ENCODE results near the gene TAS2R46.

TAS2R46 gene

DNA sequence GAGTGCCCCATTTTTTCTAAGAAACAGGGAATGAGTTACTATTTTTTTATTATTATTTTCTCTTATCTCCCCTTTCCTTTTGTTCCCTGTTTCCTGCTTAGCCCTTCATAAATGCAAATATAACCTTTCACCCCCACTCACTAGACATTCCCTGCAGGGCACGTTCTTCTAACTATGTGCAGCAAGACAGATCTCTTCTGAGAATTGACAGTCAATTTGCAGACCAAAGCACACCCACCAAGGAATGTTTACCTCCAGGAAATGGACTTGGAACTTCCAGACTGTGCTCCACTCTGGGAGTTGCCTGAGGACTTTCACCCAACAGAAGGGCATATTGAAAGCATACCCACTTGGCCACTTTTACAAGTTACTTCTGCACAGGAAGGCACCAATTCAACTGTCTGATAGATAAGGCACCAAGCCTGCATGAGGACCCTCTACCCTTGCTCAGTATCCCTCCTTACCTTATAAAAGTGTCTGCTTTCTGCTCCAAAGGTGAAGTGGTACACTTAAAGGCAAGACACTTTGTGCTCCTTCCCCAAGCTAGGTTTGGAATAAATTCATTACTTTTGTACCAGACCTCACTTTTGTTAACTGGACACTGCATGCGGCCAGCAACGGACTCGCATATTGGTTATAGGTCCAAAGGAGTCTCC is 46.2 kb downstream of the TAS2R46 start:
- TF ChIP-seq, protein P1, sequence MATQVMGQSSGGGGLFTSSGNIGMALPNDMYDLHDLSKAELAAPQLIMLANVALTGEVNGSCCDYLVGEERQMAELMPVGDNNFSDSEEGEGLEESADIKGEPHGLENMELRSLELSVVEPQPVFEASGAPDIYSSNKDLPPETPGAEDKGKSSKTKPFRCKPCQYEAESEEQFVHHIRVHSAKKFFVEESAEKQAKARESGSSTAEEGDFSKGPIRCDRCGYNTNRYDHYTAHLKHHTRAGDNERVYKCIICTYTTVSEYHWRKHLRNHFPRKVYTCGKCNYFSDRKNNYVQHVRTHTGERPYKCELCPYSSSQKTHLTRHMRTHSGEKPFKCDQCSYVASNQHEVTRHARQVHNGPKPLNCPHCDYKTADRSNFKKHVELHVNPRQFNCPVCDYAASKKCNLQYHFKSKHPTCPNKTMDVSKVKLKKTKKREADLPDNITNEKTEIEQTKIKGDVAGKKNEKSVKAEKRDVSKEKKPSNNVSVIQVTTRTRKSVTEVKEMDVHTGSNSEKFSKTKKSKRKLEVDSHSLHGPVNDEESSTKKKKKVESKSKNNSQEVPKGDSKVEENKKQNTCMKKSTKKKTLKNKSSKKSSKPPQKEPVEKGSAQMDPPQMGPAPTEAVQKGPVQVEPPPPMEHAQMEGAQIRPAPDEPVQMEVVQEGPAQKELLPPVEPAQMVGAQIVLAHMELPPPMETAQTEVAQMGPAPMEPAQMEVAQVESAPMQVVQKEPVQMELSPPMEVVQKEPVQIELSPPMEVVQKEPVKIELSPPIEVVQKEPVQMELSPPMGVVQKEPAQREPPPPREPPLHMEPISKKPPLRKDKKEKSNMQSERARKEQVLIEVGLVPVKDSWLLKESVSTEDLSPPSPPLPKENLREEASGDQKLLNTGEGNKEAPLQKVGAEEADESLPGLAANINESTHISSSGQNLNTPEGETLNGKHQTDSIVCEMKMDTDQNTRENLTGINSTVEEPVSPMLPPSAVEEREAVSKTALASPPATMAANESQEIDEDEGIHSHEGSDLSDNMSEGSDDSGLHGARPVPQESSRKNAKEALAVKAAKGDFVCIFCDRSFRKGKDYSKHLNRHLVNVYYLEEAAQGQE (IDR thresholded peaks at IDR 0.05; ENCODE audit: low read depth), result no peak
- no peak for TF ChIP-seq CREB1 (IDR thresholded peaks at IDR 0.05; ENCODE audit: low read depth)

DNA sequence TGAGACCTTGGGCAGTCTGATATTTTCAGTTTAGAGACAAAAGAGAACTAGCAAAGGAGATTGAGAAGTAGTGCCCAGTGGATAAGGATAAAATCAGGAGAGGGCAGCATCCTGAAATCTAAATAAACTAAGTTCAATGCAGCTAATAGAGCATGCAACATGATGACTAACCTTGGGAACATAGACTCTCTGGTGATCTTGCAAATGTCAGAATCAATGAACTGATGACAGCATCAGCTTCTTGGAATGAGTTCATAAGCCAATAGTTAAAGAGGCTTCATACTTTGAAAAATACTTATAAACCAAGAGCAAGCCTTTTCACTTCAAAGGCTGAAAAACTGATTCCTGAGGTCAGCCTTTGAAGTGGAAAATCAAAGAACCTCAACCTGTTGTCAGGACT is 47.9 kb downstream of the TAS2R46 start:
- no peak for TF ChIP-seq TCF12 (IDR thresholded peaks at IDR 0.05; ENCODE audit: low read depth)
- TF ChIP-seq, protein P1 (IDR thresholded peaks at IDR 0.05; ENCODE audit: low read depth), result no peak
- no peak for TF ChIP-seq TEAD4 (IDR thresholded peaks at IDR 0.05)
- no peak for TF ChIP-seq FOXM1 (IDR thresholded peaks at IDR 0.05; ENCODE audit: borderline replicate concordance, low read depth)
- no peak for TF ChIP-seq EGR1 (IDR thresholded peaks at IDR 0.05)
- TF ChIP-seq TAF1 (IDR thresholded peaks at IDR 0.05; ENCODE audit: low read depth), result no peak
- TF ChIP-seq, protein P2, sequence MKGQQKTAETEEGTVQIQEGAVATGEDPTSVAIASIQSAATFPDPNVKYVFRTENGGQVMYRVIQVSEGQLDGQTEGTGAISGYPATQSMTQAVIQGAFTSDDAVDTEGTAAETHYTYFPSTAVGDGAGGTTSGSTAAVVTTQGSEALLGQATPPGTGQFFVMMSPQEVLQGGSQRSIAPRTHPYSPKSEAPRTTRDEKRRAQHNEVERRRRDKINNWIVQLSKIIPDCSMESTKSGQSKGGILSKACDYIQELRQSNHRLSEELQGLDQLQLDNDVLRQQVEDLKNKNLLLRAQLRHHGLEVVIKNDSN (IDR thresholded peaks at IDR 0.05), result no peak
- TF ChIP-seq CREB1 (IDR thresholded peaks at IDR 0.05; ENCODE audit: low read depth), result no peak
- no peak for TF ChIP-seq RAD21 (IDR thresholded peaks at IDR 0.05; ENCODE audit: low read depth)
- TF ChIP-seq CEBPB (IDR thresholded peaks at IDR 0.05), result no peak
- TF ChIP-seq NFIC (IDR thresholded peaks at IDR 0.05), result no peak
- TF ChIP-seq, protein P3, sequence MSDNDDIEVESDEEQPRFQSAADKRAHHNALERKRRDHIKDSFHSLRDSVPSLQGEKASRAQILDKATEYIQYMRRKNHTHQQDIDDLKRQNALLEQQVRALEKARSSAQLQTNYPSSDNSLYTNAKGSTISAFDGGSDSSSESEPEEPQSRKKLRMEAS (IDR thresholded peaks at IDR 0.05), result no peak
- TF ChIP-seq ZBTB7A (IDR thresholded peaks at IDR 0.05; ENCODE audit: low read depth), result no peak
- no peak for TF ChIP-seq YY1 (IDR thresholded peaks at IDR 0.05; ENCODE audit: low read depth)
- TF ChIP-seq EP300 (IDR thresholded peaks at IDR 0.05; ENCODE audit: borderline replicate concordance), result no peak

All from Ishikawa (cell line).